Fibroblast of lung (primary cell): ENCODE results near the gene IREB2.

Source experiments
- EZH2 ChIP-seq: IDR thresholded peaks from 2 replicates; pipeline ENCODE4 v1.5.1; 2012; ENCODE audit warnings: low read length, control low read depth, mild to moderate bottlenecking; ENCODE audit errors: missing control alignments
- TF ChIP-seq, protein P1 (sequence below), 2 donors: IDR thresholded peaks in 1 of 2; conservative IDR thresholded peaks in 1 of 2; 1 replicate in 1 of 2; 2 replicates in 1 of 2; pipeline ENCODE4 v1.5.1; 2011 to 2012; ENCODE audit warnings: low read length in 2 of 2, control low read depth in 1 of 2, inconsistent platforms in 1 of 2, low read depth in 1 of 2, mild to moderate bottlenecking in 1 of 2

DNA sequence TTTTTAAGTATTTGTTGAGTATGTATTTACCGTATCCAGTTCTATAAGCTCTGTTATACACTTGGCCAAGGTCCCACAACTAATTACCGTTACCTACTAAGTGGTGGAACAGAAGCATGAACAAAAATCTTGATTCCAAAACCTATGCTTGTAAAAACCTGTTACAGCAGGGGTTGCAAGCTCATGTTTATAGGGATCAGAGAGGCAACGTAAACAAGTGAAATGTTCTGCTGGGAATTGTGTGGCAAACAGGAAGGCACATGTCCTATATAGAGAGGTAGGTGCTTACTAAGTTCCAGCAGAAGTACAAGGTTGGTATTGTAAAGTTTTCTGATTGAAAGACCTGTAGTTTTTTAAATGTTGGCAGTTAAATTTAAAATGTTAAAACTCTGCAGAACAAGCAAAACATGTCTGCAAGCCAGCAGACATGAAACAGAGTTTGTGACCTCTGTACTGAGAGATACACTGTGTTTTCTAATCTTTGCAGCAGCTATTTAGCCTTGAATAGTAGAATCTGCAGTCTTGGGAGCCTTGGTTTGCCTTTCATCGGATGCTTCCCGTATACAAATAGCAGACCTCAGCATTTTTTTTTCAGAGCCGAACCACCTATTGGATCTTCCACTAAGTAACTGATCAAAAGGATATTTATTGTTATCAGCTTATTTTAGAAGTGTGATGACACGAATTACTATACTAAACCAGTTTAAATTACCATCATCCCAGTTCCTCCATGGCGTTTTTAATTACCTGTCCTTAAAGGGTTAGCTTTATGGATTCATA is 11.4 kb downstream of the IREB2 start:
- TF ChIP-seq, protein P1, sequence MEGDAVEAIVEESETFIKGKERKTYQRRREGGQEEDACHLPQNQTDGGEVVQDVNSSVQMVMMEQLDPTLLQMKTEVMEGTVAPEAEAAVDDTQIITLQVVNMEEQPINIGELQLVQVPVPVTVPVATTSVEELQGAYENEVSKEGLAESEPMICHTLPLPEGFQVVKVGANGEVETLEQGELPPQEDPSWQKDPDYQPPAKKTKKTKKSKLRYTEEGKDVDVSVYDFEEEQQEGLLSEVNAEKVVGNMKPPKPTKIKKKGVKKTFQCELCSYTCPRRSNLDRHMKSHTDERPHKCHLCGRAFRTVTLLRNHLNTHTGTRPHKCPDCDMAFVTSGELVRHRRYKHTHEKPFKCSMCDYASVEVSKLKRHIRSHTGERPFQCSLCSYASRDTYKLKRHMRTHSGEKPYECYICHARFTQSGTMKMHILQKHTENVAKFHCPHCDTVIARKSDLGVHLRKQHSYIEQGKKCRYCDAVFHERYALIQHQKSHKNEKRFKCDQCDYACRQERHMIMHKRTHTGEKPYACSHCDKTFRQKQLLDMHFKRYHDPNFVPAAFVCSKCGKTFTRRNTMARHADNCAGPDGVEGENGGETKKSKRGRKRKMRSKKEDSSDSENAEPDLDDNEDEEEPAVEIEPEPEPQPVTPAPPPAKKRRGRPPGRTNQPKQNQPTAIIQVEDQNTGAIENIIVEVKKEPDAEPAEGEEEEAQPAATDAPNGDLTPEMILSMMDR (conservative IDR thresholded peaks at IDR 0.05 in 1 of 2, IDR thresholded peaks at IDR 0.05 in 1 of 2; ENCODE audit: low read depth in 1 of 2, low read length in 2 of 2), result no peak
- no peak for TF ChIP-seq EZH2
